ENCODE data around the gene DNMT1.

Gene DNMT1

GRCh38 chr19:10095948-10096614, 98.7 kb downstream of the DNMT1 start:
- peak overlapping the region; percentile 37 for H3K4me3 ChIP-seq (ENCODE audit: low read depth, low read length)

GRCh38 chr19:10095622-10095947, 99.2 kb downstream of the DNMT1 start:
- Histone ChIP-seq H3K36me3 (ENCODE audit: control insufficient read depth, insufficient read depth, low read length) (peaks cover 9% of the 10 kb centered on the region), H3K9me3 (ENCODE audit: control insufficient read depth, insufficient read depth, low read length) (no peaks in the 10 kb centered on the region), H3K4me3 (ENCODE audit: low read depth, low read length) (no peak overlapping the region), H3K9ac (ENCODE audit: low read depth, low read length) (no peak overlapping the region), H3K27me3 (ENCODE audit: control insufficient read depth, insufficient read depth, low read length) (peaks cover 20% of the 10 kb centered on the region), H3K4me1 (ENCODE audit: control insufficient read depth, insufficient read depth, low read length) (no peaks in the 10 kb centered on the region)

More at GRCh38 chr19:10095948-10096614, 98.7 kb downstream of the DNMT1 start:
- peak overlapping the region; percentile 16 for H3K9ac ChIP-seq (ENCODE audit: low read depth, low read length)
- H3K4me1 ChIP-seq (ENCODE audit: control insufficient read depth, insufficient read depth, low read length): no peaks in the 10 kb centered on the region
- no peaks in the 10 kb centered on the region for H3K9me3 ChIP-seq (ENCODE audit: control insufficient read depth, insufficient read depth, low read length)
- H3K27me3 ChIP-seq (ENCODE audit: control insufficient read depth, insufficient read depth, low read length): peaks cover 20% of the 10 kb centered on the region
- H3K36me3 ChIP-seq (ENCODE audit: control insufficient read depth, insufficient read depth, low read length): peaks cover 7% of the 10 kb centered on the region

- no peaks in the 10 kb centered on the region for H3K9me3 ChIP-seq (ENCODE audit: control insufficient read depth, insufficient read depth, low read length)
- H3K4me1 ChIP-seq (ENCODE audit: control insufficient read depth, insufficient read depth, low read length): no peaks in the 10 kb centered on the region
- H3K36me3 ChIP-seq (ENCODE audit: control insufficient read depth, insufficient read depth, low read length): peaks cover 20% of the 10 kb centered on the region
- H3K27me3 ChIP-seq (ENCODE audit: control insufficient read depth, insufficient read depth, low read length): peaks cover 20% of the 10 kb centered on the region
- H3K9ac ChIP-seq (ENCODE audit: low read depth, low read length): no peak overlapping the region
- no peak overlapping the region for H3K4me3 ChIP-seq (ENCODE audit: low read depth, low read length)
Observed at GRCh38 chr19:10093295-10094186, 101.2 kb downstream of the DNMT1 start.

- Histone ChIP-seq H3K9ac (ENCODE audit: low read depth, low read length) (no peak overlapping the region), H3K4me3 (ENCODE audit: low read depth, low read length) (no peak overlapping the region), H3K36me3 (ENCODE audit: control insufficient read depth, insufficient read depth, low read length) (peaks cover 20% of the 10 kb centered on the region), H3K27me3 (ENCODE audit: control insufficient read depth, insufficient read depth, low read length) (peaks cover 17% of the 10 kb centered on the region), H3K4me1 (ENCODE audit: control insufficient read depth, insufficient read depth, low read length) (no peaks in the 10 kb centered on the region), H3K9me3 (ENCODE audit: control insufficient read depth, insufficient read depth, low read length) (no peaks in the 10 kb centered on the region)
Observed at GRCh38 chr19:10092648-10093294, 102.0 kb downstream of the DNMT1 start.

- no peaks in the 10 kb centered on the region for H3K9me3 ChIP-seq (ENCODE audit: control insufficient read depth, insufficient read depth, low read length)
- peaks cover 16% of the 10 kb centered on the region for H3K27me3 ChIP-seq (ENCODE audit: control insufficient read depth, insufficient read depth, low read length)
- no peak overlapping the region for H3K4me3 ChIP-seq (ENCODE audit: low read depth, low read length)
- H3K36me3 ChIP-seq (ENCODE audit: control insufficient read depth, insufficient read depth, low read length): peaks cover 20% of the 10 kb centered on the region
- no peaks in the 10 kb centered on the region for H3K4me1 ChIP-seq (ENCODE audit: control insufficient read depth, insufficient read depth, low read length)
- H3K9ac ChIP-seq (ENCODE audit: low read depth, low read length): no peak overlapping the region
Observed at GRCh38 chr19:10091895-10092641, 102.7 kb downstream of the DNMT1 start.

- Histone ChIP-seq H3K9ac (ENCODE audit: low read depth, low read length) (no peak overlapping the region), H3K4me1 (ENCODE audit: control insufficient read depth, insufficient read depth, low read length) (no peaks in the 10 kb centered on the region), H3K36me3 (ENCODE audit: control insufficient read depth, insufficient read depth, low read length) (peaks cover 20% of the 10 kb centered on the region)
Observed at GRCh38 chr19:10091370-10091687, 103.4 kb downstream of the DNMT1 start.

GRCh38 chr19:10089801-10090375, 104.9 kb downstream of the DNMT1 start:
- Histone ChIP-seq H3K9ac (ENCODE audit: low read depth, low read length) (no peak overlapping the region), H3K4me1 (ENCODE audit: control insufficient read depth, insufficient read depth, low read length) (no peaks in the 10 kb centered on the region), H3K36me3 (ENCODE audit: control insufficient read depth, insufficient read depth, low read length) (peaks cover 20% of the 10 kb centered on the region), H3K4me3 (ENCODE audit: low read depth, low read length) (no peak overlapping the region), H3K9me3 (ENCODE audit: control insufficient read depth, insufficient read depth, low read length) (no peaks in the 10 kb centered on the region), H3K27me3 (ENCODE audit: control insufficient read depth, insufficient read depth, low read length) (peaks cover 3% of the 10 kb centered on the region)

More at GRCh38 chr19:10091370-10091687, 103.4 kb downstream of the DNMT1 start:
- Histone ChIP-seq H3K4me3 (ENCODE audit: low read depth, low read length) (no peak overlapping the region), H3K9me3 (ENCODE audit: control insufficient read depth, insufficient read depth, low read length) (no peaks in the 10 kb centered on the region), H3K27me3 (ENCODE audit: control insufficient read depth, insufficient read depth, low read length) (peaks cover 12% of the 10 kb centered on the region)

- Histone ChIP-seq H3K9me3 (ENCODE audit: control insufficient read depth, insufficient read depth, low read length) (no peaks in the 10 kb centered on the region), H3K27me3 (ENCODE audit: control insufficient read depth, insufficient read depth, low read length) (no peaks in the 10 kb centered on the region), H3K9ac (ENCODE audit: low read depth, low read length) (no peak overlapping the region), H3K4me1 (ENCODE audit: control insufficient read depth, insufficient read depth, low read length) (no peaks in the 10 kb centered on the region), H3K36me3 (ENCODE audit: control insufficient read depth, insufficient read depth, low read length) (peaks cover 20% of the 10 kb centered on the region), H3K4me3 (ENCODE audit: low read depth, low read length) (no peak overlapping the region)
Observed at GRCh38 chr19:10088949-10089554, 105.7 kb downstream of the DNMT1 start.

- Histone ChIP-seq H3K4me1 (ENCODE audit: control insufficient read depth, insufficient read depth, low read length) (no peaks in the 10 kb centered on the region), H3K9me3 (ENCODE audit: control insufficient read depth, insufficient read depth, low read length) (no peaks in the 10 kb centered on the region), H3K27me3 (ENCODE audit: control insufficient read depth, insufficient read depth, low read length) (no peaks in the 10 kb centered on the region), H3K36me3 (ENCODE audit: control insufficient read depth, insufficient read depth, low read length) (peaks cover 18% of the 10 kb centered on the region), H3K9ac (ENCODE audit: low read depth, low read length) (no peak overlapping the region), H3K4me3 (ENCODE audit: low read depth, low read length) (peak overlapping the region; percentile 69)
Observed at GRCh38 chr19:10087296-10088061, 107.3 kb downstream of the DNMT1 start.

GRCh38 chr19:10086591-10087192, 108.1 kb downstream of the DNMT1 start:
- Histone ChIP-seq H3K4me1 (ENCODE audit: control insufficient read depth, insufficient read depth, low read length) (no peaks in the 10 kb centered on the region), H3K27me3 (ENCODE audit: control insufficient read depth, insufficient read depth, low read length) (no peaks in the 10 kb centered on the region), H3K9ac (ENCODE audit: low read depth, low read length) (no peak overlapping the region), H3K36me3 (ENCODE audit: control insufficient read depth, insufficient read depth, low read length) (peaks cover 14% of the 10 kb centered on the region), H3K4me3 (ENCODE audit: low read depth, low read length) (peak overlapping the region; percentile 69), H3K9me3 (ENCODE audit: control insufficient read depth, insufficient read depth, low read length) (no peaks in the 10 kb centered on the region)
